Activated CD4-positive, CD25-positive, alpha-beta regulatory T cell (primary cell): Measurements from ENCODE around the gene SFXN5.
"Not testable (repeated sequence)": the region's sequence is repeated elsewhere in the genome, so short reads cannot be mapped to it uniquely, and the experiment has no call there.

Source experiments
- DNase-seq, 4 experiments: peaks; one replicate each; lab custom pipeline; 2025; lab: John Stamatoyannopoulos, UW

Gene SFXN5

DNA sequence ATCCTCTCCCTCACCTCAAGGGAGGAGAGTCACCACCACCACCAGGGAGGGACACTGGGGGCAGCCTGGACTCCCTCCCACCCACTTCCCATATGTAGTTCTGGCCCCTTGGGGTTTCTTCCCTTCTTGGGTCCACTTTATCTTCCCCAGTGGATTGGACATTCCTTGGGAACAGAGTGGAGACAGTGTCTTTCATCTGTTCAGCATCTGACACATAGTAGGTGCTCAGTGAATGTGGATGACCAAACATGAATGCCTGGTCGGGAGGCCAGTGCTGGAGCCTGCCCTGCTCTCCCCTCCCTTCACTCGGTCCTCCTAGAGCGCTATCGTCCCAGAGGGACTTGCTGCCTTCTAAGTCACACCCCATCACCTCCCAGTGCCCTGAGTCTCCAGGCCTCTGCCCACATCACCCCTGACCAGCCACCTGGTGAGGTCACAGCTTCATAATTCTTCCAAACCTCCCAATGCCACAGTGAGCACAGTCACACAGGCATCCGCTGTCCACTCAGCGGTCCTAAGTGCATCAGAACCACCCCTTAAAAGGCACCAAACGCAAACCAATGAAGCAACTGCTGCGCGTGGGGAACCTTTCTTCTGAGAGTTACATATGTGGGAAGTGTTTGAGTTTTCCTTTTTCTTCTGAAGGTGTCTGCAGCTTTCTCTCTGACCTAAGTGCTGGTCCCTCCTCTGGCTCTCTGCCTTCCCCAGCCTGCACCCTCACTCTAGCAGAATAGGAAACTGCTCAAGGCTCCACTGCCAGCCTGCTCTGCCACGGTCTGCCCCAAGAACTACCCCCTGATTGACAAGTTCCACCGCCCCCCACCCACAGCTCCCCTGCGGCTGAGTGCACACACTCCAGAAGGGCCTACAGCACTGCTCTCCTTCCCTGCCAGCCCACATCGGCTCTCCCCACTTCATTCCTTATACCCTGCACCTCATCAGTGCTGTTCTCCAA is 7.2 kb upstream of the SFXN5 start:
- DNase-seq, result no peak

DNA sequence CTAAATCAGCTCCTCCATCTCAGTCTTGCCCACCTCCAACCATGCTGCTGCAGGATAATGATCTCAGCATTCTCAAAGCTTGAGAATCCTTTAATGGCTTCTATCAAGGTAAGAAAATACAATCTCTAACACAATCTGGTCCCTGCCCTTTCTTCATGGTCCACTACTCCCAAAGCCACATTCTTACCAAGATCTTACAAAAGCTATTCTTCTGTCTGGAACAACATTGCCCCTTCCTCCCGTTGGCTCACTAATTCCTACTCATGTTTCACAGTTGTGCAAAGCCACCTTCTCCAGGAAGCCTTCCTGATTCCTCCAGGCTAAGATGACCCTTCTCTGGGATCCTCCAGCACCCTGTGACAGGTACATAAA is 5.9 kb upstream of the SFXN5 start:
- DNase-seq, result no peak

DNA sequence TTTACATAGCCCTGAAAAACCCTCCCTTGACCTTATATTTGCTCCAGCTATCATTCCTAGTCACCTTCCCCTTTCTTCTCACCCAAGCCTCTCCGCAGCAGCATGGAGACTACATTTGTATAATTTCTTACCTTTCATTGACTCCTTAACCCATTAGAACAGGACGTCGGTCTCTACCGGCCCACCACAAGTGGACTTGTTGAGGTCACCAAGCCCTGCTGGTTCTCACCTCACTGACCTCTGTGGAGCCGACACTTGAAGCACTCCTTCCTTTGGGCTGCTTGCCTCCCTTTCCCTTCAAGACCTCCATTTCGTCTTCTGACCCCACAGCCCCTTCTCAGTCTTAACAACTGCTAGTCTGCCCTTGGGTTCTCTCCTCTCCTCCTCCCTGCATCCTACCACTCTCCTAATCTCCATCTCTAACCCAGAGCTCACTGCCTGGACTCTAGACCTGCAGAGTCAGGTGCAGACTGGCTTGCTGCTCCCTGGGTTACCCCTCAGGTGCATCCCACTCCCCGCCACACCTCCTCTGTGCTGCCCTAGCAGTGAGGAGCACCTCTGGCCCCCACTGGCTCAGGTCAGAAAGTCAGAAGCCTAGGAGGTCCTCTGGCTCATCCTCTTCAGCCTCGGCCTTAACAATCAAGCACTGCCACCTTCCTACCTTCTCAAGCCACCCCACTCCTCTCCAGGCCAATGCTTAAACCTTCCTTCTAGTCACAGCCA is 5.3 kb upstream of the SFXN5 start:
- DNase-seq, result no peak

DNA sequence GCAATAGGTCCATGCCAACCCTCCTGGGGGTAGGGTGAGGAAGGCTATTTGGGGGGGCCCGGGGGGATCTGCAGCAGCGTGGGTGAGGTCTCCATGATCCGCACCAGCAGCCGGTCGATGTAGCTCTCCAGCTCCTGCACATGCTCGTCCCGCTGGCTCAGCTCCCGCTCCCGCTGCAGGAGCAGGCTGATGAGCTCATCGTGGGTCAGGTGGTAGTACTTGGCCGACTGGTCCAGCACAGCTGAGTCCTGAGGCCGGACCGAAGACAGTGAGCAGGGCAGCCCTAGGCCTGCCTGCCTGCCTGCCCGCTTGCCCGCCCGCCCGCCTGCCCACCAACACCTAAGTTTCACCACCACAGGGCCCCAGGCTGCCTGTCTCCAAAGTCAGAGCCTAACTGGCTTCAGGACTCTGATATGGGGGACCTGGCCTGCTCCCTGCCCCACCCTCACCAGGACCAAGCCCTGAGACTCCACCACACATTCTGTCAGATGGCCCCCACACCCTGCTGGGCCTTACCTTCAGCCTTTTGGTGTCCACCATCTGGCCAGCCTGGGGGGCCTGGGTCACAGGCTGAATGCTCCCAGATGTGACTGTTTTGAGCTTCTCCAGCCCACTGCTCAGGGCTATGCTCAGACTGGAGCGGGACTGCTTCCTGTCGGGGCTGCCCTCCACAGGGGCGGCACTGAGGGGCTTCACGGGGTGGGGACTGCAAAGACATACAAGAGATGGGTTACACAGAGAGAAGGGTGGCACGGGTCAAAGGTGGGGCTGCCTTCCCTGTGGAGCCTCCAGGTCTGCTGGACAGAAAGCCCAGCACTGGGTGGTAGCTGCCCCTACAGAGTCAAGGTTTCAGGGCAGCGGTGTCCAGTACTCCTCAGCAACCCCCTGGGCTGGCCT is 4.2 kb upstream of the SFXN5 start:
- DNase-seq, result no peak

DNA sequence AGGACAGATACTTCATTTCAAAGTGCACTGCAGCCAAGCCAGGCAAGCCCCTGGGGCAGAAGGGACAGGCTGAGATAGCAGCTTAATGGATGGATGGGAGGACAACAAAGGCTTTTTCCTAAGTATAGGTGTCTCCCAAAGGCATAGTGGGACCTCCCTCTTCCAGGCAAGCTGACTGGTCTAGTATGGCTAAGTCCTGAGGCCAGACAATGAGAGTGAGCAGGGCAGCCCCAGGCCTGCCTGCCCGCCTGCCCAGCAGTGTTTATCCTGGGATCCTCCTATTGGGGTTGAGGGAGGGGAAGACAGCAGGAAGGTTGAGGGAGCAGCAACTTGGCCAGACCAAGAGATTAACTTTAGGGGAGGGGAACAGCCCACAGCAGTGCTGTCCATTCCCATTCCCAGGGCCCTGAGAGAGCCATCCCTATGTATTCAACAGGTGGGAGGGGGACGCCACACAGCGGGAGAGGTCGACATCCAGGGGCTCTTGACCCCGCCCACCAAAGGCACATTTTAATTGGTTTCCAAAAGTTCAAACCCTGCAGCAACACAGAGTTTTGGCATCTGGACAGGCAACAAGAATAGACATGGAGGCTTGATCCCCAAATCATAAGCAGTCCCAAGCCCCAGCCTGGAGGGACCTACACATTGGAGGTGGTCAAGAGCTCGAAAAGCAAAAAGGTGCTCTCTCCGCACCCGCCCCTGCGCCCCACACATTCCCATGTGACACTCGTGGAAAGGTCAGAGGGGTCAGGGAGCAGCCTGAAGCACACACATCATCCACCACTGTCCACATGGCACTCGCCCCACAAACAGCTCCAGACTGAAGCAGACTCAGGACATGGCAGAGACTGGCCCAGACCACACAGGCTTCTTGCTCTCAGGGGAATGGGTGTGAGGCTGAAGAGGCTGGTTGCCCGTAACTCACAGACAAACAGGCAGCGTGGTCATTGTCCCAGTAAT is 2.9 kb upstream of the SFXN5 start:
- no peak for DNase-seq

DNA sequence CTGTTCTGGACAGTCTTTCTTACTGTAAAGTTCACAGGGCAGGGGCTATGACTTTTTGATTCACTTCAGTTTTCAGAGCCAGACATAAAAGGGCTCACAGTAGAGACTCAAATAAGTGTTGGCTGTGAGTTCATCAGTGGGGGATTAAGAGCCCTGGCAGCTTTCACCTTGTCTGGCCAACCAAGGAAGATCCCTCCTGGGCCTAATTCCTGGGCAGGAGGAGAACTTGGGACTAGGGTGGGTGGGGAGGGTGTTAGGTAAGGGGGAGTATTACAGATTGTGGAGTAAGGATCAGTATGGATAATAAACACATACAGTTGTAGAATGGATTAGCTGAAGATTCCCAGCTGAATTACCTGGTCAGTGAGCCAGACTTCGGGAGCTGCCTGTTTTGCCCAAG is 904 bp upstream of the SFXN5 start:
- DNase-seq, result no peak

DNA sequence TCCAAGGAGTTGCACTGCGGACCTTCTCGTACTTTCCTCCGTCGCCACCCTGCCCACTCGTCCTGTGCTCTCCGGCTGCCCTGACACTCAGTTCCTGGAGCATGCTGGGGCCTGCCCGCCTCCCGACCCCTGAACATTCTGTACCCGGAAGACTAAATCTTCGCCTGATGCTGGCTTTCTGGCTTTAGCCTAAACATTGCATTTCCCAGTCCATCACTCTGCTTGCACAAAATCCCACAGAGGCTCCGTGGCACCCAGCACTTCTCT is 550 bp upstream of the SFXN5 start:
- no peak for DNase-seq

DNA sequence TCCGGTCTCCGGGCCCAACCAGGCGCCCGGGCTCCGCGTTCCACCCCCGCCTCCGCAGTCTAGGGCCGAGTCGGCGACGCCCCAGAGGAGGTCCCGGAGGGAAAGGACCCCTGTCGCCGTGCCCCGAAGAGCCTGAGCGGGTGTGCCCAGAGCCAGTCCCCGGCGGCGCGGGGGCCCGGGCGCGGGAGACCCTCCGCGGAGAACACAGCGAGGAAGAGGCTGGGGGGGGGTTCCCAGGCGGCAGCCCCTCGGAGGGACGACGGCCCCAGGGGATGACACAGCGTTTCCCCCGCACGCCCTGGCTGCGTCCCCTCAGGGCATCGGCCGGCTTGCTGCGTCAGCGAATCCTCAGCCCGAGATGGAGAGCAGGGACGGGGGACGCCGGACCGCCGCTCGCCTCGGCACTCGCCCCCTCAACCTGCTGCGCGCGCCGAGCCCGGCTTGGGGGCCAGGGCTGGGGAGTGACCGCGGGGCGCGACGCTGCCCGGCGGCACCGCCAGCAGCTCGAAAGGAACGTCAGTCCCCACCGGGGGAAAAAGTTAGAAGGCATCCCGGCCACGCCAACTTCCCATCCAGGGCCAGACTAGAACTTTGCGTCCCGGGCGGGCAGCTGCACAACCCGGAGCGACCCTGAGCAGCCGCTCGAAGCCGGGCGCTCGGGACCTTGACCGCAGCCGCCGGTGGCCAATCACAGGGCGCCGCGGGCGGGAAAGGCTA is 711 bp downstream of the SFXN5 start:
- peak in 3 of 4 experiments; percentile 19 to 45 (median 29) for DNase-seq

DNA sequence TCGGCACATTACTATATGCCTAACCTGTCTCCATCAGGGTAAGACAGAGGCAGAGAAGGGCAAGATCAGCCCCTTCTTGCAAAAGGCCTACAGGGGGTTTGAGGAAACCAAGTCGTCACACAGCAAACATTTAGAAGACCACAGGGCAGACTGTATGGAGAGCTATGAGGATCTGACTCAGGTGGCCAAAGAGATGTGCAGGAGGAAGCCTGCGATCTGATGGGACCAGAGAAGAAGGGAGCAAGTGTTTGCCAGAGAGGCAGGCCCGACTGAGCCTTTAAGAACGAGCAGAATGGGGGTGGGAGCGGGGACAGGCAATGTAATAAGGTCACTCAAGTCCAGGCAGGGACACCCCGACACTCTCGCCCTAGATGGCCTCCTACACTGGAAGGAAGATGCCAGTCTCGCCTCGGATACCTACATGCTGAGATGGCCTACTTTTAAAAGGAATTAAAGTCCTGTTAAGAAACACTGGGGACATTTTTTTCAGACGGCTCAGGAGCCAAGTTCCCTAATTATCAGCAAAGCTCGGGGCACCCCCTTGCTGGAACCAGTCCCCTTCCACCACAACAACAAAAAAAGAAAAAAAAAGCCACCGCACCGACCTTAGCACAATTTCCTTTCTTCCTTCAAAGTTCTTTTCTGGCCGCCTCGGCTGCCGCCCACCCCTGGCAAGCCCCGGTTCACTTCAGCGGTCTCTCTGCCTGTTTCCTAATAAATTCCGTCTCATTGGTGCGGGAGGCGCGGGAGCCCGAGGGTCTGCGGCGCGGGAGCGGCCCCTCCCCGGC is 1.5 kb downstream of the SFXN5 start:
- DNase-seq, result no peak

DNA sequence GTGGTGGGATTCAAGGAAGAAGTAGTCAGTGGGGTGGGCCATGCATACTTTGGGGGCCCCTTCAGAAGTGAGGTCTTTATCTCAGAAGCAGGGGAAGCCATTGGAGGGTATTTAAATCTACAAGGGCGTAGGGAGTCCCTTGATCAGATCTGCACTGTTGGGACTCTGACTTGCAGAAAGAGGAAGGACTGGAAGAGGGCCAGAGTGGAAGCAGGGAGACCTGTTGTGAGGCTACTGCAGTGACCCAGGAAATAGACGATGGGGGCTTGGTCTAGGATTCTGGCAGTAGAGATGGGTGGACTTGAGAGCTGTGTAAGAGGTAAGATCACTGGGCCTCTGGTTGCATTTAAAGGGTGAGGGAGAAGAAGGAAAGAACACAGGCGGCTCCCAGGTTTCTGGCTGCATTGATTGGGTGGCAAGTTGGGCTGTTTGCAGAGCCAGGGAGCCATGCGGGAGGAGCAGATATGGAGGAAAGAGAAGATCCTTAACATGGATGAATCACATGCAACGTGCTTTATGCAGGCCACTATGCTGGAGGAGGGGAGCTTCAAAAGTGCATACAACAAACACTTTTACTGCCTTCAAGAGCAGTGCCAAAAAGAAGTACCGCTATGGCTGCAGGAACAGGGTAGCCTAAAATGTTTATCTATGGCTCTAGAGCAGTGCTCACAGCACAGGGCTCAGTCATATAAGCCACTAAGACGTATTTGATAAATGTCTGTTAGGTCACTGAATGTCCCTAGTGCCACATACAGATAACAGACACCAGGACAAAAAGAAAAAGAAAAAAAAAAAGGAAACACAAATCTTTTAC is 2.3 kb downstream of the SFXN5 start:
- DNase-seq, result no peak

DNA sequence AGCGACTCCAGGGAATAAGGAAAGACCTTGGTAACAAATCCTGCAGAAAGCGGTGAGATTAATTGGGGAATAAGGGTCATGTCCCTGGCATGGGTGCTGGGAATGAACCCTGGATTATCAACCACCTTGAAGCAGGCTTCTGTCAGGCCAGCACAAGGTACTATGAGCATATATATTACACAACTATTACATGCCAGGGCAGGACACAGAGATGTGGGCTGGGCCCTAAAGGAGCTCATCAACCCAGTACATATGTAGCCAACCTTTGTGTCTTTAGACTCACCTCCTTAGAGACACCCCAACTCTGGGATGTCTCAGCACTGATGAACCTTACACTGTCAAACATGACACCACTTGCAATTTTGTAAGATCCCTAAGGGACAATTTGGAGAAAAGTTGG is 3.4 kb downstream of the SFXN5 start:
- DNase-seq, result no peak

DNA sequence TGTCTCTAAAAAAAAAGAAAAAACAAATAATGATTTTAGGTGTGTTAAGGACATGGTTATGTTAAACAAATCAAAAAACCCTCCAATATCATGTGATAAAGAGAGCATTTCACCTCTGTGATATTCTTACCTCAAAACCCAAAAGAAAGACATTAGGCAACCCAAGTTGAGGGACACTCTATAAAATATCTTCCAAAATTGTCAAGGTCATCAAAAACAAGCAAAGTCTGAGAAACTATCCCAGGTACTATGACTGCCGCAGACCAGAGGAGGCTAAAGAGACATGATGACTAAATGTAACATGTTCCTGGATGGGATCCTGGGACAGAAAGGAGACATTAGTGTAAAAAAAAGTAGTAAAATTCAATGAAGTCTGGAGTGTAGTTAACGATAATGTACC is 4.5 kb downstream of the SFXN5 start:
- no peak for DNase-seq

DNA sequence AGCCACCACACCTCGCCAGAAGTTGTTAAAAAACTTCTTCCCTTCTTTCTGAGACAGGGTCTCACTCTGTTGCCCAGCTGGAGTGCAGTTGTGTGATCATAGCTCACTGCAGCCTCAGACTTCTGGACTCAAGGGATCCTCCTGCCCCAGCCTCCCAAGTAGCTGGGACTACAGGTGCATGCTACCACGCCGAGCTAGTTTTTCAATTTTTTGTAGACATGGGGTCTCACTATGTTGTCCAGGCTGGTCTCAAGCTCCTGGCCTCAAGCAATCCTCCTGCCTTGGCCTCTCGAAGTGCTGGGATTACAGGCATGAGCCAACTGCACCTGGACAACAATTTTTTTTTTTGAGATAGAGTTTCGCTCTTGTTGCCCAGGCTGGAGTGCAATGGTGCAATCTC is 6.4 kb downstream of the SFXN5 start:
- DNase-seq, result not testable (repeated sequence)

DNA sequence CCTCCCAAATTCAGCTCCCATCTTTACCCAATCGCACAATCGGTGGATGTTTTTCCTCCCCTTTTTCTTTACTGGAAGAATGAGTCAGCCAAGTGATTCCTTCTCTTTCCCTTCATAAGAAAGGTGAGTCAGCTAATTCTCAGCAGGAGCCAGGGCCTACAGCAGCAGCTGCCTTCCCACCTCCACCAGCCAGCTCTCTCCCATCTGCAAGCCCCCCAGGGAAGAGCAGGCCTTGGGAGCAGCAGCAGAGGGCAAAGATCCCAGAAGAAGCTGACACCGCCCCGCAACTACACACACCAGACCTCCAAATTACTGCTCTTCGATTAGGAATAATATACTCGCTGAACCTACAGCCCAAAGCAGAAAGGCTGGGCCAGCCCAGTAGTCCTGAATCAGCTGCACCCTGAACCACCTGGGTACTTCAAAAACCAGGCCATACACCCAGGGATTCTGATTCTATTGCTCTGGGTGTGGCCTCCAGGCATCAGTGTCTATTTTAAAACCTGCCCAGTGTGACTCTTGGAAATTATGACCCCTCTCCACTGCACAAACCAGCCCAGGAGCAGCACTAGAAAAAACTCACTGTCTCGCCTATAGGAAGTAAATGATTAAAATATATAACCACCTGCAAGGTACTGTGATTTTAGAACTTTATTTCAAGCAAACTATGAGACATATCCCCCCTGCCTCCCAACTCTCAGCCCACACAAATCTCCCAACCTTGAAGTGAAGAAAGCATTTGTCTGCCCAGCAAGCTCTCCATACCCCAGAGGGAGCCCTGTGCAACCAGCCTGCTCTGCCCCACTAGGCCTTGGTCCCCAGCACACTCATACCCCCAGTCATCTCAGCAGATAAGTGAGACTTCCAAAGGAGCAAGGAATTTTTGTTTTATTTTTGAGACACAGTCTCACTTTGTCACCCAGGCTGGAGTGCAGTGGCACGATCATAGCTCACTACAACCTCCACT is 7.3 kb downstream of the SFXN5 start:
- DNase-seq, result no peak

DNA sequence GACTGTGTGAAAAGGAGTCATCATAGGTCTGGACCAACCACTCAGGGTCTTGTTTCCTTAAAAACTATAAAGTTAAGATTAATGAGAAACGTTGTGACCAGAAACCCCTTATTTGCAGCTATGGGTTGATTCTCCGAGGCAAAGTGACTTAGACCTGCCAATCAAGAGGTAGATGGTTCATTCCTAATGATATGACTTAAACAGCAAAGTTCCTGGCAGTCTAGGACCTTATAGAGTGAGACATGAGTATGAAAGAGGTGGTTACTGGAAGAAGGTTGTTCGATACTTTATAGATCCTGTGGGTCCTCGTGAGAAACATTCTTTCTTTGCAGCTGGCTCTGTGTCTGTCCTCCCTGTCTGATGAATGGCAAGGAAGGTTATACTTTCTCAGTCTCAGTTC is 8.0 kb downstream of the SFXN5 start:
- DNase-seq, result no peak

DNA sequence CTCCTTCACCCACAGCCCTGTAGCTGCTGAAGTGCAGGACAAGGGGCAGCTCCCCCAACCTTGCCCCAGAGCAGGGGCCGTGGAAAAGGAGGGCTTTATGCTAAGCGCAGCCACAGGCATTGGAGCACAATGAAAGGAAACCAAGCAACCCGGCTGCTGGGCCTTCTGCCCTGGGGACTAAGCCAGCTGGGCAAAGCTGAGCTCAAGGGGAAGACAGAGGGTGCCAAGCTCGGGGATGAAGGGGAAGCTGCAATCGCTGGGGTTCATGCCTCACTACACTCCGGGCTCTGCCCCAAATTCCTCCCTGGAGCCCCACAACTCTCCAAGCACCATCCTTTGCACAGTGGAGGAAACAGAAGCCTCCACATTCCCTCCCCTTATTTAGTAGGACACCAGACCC is 12.4 kb downstream of the SFXN5 start:
- no peak for DNase-seq

DNA sequence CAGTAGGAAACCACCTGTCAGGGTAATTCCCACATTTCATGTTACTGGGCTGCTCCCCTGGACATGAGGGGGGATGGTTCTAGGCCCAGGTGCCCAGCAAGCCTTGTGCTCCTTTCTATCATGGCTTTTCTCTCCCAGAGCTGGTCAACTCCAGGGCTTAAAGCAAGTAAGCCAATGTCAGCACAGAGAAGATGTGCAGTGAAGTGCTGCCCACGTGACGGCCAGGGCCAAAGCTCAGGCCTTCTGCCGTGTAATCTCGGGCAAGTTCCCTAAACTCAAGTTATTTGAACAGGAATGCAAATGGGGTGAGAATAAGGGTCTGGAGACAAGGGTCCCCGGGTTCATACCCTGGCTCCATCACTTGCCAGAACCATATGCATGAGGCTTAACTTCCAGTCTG is 16.5 kb downstream of the SFXN5 start:
- no peak for DNase-seq
